WTC11 (cell line): ENCODE results near the gene AXIN2. TPM values are rescaled to one million over a fixed set of nuclear protein-coding genes. Genes with fewer than 3 reads are reported as not detected.

Experiments used
- ATAC-seq: fragments of 200-7000 bp; cut with Tn5 transposase; 2 replicates; pipeline ENCODE4 v1.10.0; 2021; ENCODE audit warnings: mild to moderate bottlenecking, moderate library complexity
- CTCF ChIA-PET: fragments of 300-600 bp; sonication (Branson Sonifier 250); formaldehyde crosslinking; loops from one replicate; lab custom pipeline; 2021; ENCODE audit warnings: antibody characterized with exemption; lab: Charles Lee
- POLR2A ChIA-PET: fragments of 350-600 bp; sonication (Branson Sonifier 250); formaldehyde crosslinking; loops from one replicate; lab custom pipeline; 2021; ENCODE audit warnings: antibody characterized with exemption; lab: Charles Lee
- DNase-seq: peaks from one replicate; pipeline ENCODE4 v3.0.0; 2021; ENCODE audit warnings: low spot score
- H3K27ac Mint-ChIP-seq: 2 replicates; pipeline ENCODE4 v1.8.0; 2021; ENCODE audit warnings: mixed read lengths
- H3K27me3 Mint-ChIP-seq: 2 replicates; pipeline ENCODE4 v1.8.0; 2021; ENCODE audit warnings: low read depth, mild to moderate bottlenecking, moderate library complexity, mixed read lengths
- H3K36me3 Mint-ChIP-seq: 2 replicates; pipeline ENCODE4 v1.8.0; 2021; ENCODE audit warnings: mixed read lengths
- H3K4me1 Mint-ChIP-seq: 2 replicates; pipeline ENCODE4 v1.8.0; 2022; ENCODE audit warnings: mixed read lengths
- H3K4me3 Mint-ChIP-seq: 2 replicates; pipeline ENCODE4 v1.8.0; 2021; ENCODE audit warnings: mild to moderate bottlenecking, moderate library complexity, mixed read lengths
- H3K9me3 Mint-ChIP-seq: 2 replicates; pipeline ENCODE4 v1.8.0; 2021; ENCODE audit warnings: mixed read lengths
- ATF1 ChIP-seq: sonication (generic); formaldehyde crosslinking; IDR thresholded peaks from 2 replicates; pipeline ENCODE4 v1.8.1; 2023; ENCODE audit warnings: mild to moderate bottlenecking, moderate library complexity, missing genetic modification reagents
- EMX1 ChIP-seq: fragments of 250-450 bp; sonication (Bioruptor Pico); IDR thresholded peaks from 2 replicates; pipeline ENCODE4 v1.8.0; 2021; ENCODE audit warnings: mild to moderate bottlenecking
- FOXP1 ChIP-seq: sonication (generic); formaldehyde crosslinking; IDR thresholded peaks from 2 replicates; pipeline ENCODE4 v1.8.0; 2022; ENCODE audit warnings: missing genetic modification reagents, mild to moderate bottlenecking, moderate library complexity, borderline replicate concordance
- GABPB1 ChIP-seq: sonication (generic); formaldehyde crosslinking; IDR thresholded peaks from 2 replicates; pipeline ENCODE4 v1.8.1; 2023; ENCODE audit warnings: mild to moderate bottlenecking, missing genetic modification reagents
- NFE2L1 ChIP-seq: sonication (generic); formaldehyde crosslinking; IDR thresholded peaks from 2 replicates; pipeline ENCODE4 v1.8.1; 2023; ENCODE audit warnings: missing genetic modification reagents
- NR2C2 ChIP-seq: sonication (generic); formaldehyde crosslinking; IDR thresholded peaks from 2 replicates; pipeline ENCODE4 v1.8.0; 2022; ENCODE audit warnings: mild to moderate bottlenecking, missing genetic modification reagents
- OVOL2 ChIP-seq: fragments of 250-450 bp; sonication (Bioruptor Pico); IDR thresholded peaks from 2 replicates; pipeline ENCODE4 v1.9.0; 2021; ENCODE audit warnings: mild to moderate bottlenecking, borderline replicate concordance
- TP53 ChIP-seq: sonication (generic); formaldehyde crosslinking; IDR thresholded peaks from 2 replicates; pipeline ENCODE4 v1.8.1; 2023; ENCODE audit warnings: mild to moderate bottlenecking, missing genetic modification reagents
- ZNF121 ChIP-seq: sonication (generic); formaldehyde crosslinking; IDR thresholded peaks from 2 replicates; pipeline ENCODE4 v1.8.0; 2023; ENCODE audit warnings: missing genetic modification reagents
- ZNF138 ChIP-seq: sonication (generic); formaldehyde crosslinking; conservative IDR thresholded peaks from 2 replicates; pipeline ENCODE4 v1.8.1; 2022; ENCODE audit warnings: mild to moderate bottlenecking, moderate library complexity, missing genetic modification reagents
- ZNF219 ChIP-seq: sonication (generic); formaldehyde crosslinking; IDR thresholded peaks from 2 replicates; pipeline ENCODE4 v1.8.0; 2023; ENCODE audit warnings: missing genetic modification reagents, mild to moderate bottlenecking, borderline replicate concordance
- total RNA-seq: library from RNA; stranded (reverse); gene quantifications from 3 replicates; pipeline ENCODE4 v1.2.3, GENCODE V29; 2021
- TF ChIP-seq, protein P1 (sequence below): sonication (generic); formaldehyde crosslinking; IDR thresholded peaks from 2 replicates; pipeline ENCODE4 v1.8.0; 2022; ENCODE audit warnings: mild to moderate bottlenecking, missing genetic modification reagents
- TF ChIP-seq, protein P2 (sequence below): fragments of 250-450 bp; sonication (Bioruptor Pico); IDR thresholded peaks from 2 replicates; pipeline ENCODE4 v1.8.0; 2021; ENCODE audit warnings: mild to moderate bottlenecking
- TF ChIP-seq, protein P3 (sequence below): sonication (generic); formaldehyde crosslinking; IDR thresholded peaks from 2 replicates; pipeline ENCODE4 v1.8.1; 2023; ENCODE audit warnings: mild to moderate bottlenecking, moderate library complexity, missing genetic modification reagents
- TF ChIP-seq, protein P4 (sequence below): fragments of 200-600 bp; IDR thresholded peaks from 2 replicates; pipeline ENCODE4 v1.8.0; 2022; ENCODE audit warnings: antibody characterized with exemption
- TF ChIP-seq, protein P5 (sequence below): sonication (generic); formaldehyde crosslinking; IDR thresholded peaks from 2 replicates; pipeline ENCODE4 v1.8.0; 2022; ENCODE audit warnings: mild to moderate bottlenecking, missing genetic modification reagents
- TF ChIP-seq, protein P6 (sequence below): sonication (generic); formaldehyde crosslinking; conservative IDR thresholded peaks from 2 replicates; pipeline ENCODE4 v1.8.1; 2023; ENCODE audit warnings: mild to moderate bottlenecking, low read depth, missing genetic modification reagents, moderate library complexity

AXIN2 gene
- total RNA-seq, 1 experiment from 2014 or later = 35.0 TPM

DNA sequence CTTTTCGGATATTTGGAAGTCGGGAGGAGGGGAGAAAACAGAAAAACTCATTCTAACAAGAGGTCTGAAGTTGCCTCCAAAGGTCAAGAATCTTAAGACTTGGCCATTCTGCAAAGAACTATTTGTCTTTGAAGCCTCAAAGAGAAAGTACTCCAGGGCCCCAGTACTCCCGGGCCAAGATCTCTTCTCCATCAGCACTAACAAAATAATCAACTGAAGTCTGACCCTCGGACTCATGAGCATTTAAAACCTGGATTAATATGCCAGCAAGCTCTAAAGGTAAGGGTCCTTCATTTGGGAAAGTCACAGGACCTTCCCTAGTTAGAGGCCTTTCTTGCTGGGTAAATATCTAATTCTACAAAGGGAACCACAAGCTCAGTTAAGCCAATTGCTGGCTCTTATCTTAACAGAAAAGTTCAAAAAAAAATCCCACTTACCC lies 4.5 kb downstream of the AXIN2 start:
- Mint-ChIP-seq H3K36me3 (peaks cover 8% of the 10 kb centered on the region), H3K27me3 (peaks cover 3% of the 10 kb centered on the region; the same call in 1 of the 2 replicates)
- POLR2A ChIA-PET = interaction anchor here (0.7 kb wide), 1 partner anchor 100 kb away, joined by 4 read pairs; no protein-coding TSS in a partner anchor
- TF ChIP-seq, protein P1, sequence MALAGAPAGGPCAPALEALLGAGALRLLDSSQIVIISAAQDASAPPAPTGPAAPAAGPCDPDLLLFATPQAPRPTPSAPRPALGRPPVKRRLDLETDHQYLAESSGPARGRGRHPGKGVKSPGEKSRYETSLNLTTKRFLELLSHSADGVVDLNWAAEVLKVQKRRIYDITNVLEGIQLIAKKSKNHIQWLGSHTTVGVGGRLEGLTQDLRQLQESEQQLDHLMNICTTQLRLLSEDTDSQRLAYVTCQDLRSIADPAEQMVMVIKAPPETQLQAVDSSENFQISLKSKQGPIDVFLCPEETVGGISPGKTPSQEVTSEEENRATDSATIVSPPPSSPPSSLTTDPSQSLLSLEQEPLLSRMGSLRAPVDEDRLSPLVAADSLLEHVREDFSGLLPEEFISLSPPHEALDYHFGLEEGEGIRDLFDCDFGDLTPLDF = no peak
- TF ChIP-seq, protein P2, sequence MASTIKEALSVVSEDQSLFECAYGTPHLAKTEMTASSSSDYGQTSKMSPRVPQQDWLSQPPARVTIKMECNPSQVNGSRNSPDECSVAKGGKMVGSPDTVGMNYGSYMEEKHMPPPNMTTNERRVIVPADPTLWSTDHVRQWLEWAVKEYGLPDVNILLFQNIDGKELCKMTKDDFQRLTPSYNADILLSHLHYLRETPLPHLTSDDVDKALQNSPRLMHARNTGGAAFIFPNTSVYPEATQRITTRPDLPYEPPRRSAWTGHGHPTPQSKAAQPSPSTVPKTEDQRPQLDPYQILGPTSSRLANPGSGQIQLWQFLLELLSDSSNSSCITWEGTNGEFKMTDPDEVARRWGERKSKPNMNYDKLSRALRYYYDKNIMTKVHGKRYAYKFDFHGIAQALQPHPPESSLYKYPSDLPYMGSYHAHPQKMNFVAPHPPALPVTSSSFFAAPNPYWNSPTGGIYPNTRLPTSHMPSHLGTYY (CRISPR knock-in tag) = no peak
- TF ChIP-seq GABPB1 = no peak
- TF ChIP-seq ZNF219 (CRISPR knock-in tag) = no peak
- no peak for TF ChIP-seq TP53 (CRISPR knock-in tag)
- TF ChIP-seq, protein P3, sequence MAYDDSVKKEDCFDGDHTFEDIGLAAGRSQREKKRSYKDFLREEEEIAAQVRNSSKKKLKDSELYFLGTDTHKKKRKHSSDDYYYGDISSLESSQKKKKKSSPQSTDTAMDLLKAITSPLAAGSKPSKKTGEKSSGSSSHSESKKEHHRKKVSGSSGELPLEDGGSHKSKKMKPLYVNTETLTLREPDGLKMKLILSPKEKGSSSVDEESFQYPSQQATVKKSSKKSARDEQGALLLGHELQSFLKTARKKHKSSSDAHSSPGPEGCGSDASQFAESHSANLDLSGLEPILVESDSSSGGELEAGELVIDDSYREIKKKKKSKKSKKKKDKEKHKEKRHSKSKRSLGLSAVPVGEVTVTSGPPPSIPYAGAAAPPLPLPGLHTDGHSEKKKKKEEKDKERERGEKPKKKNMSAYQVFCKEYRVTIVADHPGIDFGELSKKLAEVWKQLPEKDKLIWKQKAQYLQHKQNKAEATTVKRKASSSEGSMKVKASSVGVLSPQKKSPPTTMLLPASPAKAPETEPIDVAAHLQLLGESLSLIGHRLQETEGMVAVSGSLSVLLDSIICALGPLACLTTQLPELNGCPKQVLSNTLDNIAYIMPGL (CRISPR knock-in tag) = no peak
- TF ChIP-seq ZNF138 (CRISPR knock-in tag) = no peak
- TF ChIP-seq, all 79 proteins: peak for 0
- CTCF ChIA-PET = interaction anchor here (1.0 to 1.8 kb wide), 3 partner anchors 101 to 270 kb away, joined by 3 to 8 read pairs (median 7); no protein-coding TSS in a partner anchor
- DNase-seq (no peak), ATAC-seq (no peak)
- Mint-ChIP-seq H3K4me1 (peaks cover 12% of the 10 kb centered on the region), H3K27ac (no peak overlapping the region), H3K9me3 (no peaks in the 10 kb centered on the region), H3K4me3 (no peak overlapping the region)

DNA sequence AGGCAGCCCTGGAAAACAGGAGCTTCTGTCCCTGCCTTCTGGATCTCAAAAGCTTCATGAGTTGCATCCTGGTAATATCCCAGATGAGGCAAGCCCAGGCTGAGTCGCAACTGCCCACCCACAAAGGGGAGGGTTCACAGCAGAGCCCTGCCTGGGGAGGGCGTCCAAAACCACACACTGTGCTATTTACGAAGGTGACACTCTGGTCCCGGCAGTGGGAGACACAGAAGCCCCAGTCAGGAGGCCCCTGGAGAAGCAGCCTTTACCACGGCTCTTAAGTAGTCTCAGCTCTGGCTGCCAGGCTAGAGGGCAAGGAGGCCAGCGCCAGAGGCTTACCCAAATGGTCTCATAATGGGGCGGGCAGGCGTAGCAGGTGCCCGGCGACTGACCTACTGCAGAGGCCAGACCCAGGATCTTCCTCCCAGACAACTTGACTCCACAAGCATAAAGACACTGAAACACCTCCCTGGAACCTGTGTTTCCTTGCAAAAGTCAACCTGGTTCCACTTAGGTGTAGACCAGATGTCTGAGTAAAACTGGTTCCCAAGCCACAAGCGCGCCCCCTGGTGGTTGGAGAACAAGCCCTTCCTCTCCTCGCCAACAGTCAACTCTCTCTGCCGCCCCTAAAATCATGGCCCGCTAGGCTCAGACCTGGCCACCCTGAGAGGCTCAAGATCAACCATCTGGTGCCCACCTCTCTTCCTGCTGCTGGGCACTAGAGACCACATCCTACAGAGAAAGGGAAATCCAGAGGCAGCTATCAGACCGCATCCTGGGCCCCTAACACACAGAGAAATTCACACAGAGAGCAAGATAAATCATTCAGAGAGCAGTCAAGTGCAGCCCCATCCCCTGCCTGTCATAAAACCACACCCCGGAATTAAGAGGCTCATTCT lies 5.2 kb downstream of the AXIN2 start:
- Mint-ChIP-seq H3K4me1 (peaks cover 15% of the 10 kb centered on the region), H3K27ac (no peak overlapping the region; the same call in 1 of the 2 replicates), H3K9me3 (no peaks in the 10 kb centered on the region)
- ATAC-seq = peak; percentile 31
- ChIA-PET CTCF (interaction anchor here (0.6 to 1.8 kb wide), 10 partner anchors 18 to 324 kb away, joined by 3 to 8 read pairs (median 4); no protein-coding TSS in a partner anchor), POLR2A (no interaction called here)
- peak; percentile 93 for DNase-seq
- TF ChIP-seq ZNF121 (CRISPR knock-in tag) = 0 out of 2 replicates have a peak, but pooled peaks have one; percentile 13
- TF ChIP-seq, protein P4, sequence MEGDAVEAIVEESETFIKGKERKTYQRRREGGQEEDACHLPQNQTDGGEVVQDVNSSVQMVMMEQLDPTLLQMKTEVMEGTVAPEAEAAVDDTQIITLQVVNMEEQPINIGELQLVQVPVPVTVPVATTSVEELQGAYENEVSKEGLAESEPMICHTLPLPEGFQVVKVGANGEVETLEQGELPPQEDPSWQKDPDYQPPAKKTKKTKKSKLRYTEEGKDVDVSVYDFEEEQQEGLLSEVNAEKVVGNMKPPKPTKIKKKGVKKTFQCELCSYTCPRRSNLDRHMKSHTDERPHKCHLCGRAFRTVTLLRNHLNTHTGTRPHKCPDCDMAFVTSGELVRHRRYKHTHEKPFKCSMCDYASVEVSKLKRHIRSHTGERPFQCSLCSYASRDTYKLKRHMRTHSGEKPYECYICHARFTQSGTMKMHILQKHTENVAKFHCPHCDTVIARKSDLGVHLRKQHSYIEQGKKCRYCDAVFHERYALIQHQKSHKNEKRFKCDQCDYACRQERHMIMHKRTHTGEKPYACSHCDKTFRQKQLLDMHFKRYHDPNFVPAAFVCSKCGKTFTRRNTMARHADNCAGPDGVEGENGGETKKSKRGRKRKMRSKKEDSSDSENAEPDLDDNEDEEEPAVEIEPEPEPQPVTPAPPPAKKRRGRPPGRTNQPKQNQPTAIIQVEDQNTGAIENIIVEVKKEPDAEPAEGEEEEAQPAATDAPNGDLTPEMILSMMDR = peak; percentile 86
- no peak for TF ChIP-seq TP53 (CRISPR knock-in tag)
- peak; percentile 31; the same call in 1 of the 2 replicates for TF ChIP-seq FOXP1 (CRISPR knock-in tag)
- TF ChIP-seq, all 79 proteins: peak for 3
- no peak overlapping the region for H3K4me3 Mint-ChIP-seq
- H3K36me3 Mint-ChIP-seq = peaks cover 11% of the 10 kb centered on the region
- peaks cover 3% of the 10 kb centered on the region; the same call in 1 of the 2 replicates for H3K27me3 Mint-ChIP-seq

DNA sequence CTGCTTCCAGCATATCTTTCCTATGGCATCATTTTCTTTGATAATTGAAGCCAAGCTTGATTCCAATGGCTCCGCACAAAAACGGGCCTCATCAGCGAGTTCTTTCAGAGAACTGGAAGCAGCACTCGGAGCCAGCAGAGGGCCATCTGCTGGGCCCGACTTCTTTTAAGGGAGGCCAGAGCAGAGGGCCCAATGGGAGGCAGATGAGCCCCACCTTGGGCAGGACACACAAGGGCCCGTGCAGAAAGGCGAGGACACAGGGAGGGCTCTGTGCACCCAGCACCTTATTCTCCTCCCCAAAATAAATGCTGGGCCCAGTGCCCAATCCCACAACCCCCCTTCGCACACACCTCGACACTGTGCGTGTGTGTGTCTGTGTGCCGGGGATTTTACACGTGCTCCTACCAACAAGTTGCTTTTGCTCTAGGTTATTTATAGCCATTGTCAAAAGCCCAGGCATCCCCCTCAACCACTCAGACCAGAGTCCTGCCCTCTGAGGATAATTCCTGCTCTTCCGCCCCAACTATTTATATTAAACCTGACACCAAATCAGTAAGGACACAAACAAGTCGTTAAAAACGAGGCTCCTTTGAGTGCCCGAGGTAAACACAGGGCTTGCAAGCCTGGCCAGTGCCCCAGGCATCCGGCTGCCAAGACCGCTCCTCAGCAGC lies 6.8 kb downstream of the AXIN2 start:
- H3K36me3 Mint-ChIP-seq = peaks cover 12% of the 10 kb centered on the region
- no peak overlapping the region for H3K27ac Mint-ChIP-seq
- H3K4me3 Mint-ChIP-seq = peak overlapping the region; percentile 2; the same call in 1 of the 2 replicates
- H3K9me3 Mint-ChIP-seq = no peaks in the 10 kb centered on the region
- peaks cover 30% of the 10 kb centered on the region for H3K4me1 Mint-ChIP-seq
- ChIA-PET POLR2A (no interaction called here), CTCF (interaction anchor here (1.2 kb wide), 1 partner anchor 260 kb away, joined by 3 read pairs; no protein-coding TSS in a partner anchor)
- peaks cover 3% of the 10 kb centered on the region; the same call in 1 of the 2 replicates for H3K27me3 Mint-ChIP-seq
- no peak; the same call in 1 of the 2 replicates for ATAC-seq
- no peak for DNase-seq
- no peak for TF ChIP-seq ATF1 (CRISPR knock-in tag)
- TF ChIP-seq OVOL2 (CRISPR knock-in tag) = no peak
- TF ChIP-seq, protein P5, sequence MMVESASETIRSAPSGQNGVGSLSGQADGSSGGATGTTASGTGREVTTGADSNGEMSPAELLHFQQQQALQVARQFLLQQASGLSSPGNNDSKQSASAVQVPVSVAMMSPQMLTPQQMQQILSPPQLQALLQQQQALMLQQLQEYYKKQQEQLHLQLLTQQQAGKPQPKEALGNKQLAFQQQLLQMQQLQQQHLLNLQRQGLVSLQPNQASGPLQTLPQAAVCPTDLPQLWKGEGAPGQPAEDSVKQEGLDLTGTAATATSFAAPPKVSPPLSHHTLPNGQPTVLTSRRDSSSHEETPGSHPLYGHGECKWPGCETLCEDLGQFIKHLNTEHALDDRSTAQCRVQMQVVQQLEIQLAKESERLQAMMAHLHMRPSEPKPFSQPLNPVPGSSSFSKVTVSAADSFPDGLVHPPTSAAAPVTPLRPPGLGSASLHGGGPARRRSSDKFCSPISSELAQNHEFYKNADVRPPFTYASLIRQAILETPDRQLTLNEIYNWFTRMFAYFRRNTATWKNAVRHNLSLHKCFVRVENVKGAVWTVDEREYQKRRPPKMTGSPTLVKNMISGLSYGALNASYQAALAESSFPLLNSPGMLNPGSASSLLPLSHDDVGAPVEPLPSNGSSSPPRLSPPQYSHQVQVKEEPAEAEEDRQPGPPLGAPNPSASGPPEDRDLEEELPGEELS (CRISPR knock-in tag) = no peak
- TF ChIP-seq EMX1 (CRISPR knock-in tag) = no peak
- TF ChIP-seq, protein P6, sequence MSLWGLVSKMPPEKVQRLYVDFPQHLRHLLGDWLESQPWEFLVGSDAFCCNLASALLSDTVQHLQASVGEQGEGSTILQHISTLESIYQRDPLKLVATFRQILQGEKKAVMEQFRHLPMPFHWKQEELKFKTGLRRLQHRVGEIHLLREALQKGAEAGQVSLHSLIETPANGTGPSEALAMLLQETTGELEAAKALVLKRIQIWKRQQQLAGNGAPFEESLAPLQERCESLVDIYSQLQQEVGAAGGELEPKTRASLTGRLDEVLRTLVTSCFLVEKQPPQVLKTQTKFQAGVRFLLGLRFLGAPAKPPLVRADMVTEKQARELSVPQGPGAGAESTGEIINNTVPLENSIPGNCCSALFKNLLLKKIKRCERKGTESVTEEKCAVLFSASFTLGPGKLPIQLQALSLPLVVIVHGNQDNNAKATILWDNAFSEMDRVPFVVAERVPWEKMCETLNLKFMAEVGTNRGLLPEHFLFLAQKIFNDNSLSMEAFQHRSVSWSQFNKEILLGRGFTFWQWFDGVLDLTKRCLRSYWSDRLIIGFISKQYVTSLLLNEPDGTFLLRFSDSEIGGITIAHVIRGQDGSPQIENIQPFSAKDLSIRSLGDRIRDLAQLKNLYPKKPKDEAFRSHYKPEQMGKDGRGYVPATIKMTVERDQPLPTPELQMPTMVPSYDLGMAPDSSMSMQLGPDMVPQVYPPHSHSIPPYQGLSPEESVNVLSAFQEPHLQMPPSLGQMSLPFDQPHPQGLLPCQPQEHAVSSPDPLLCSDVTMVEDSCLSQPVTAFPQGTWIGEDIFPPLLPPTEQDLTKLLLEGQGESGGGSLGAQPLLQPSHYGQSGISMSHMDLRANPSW (CRISPR knock-in tag) = no peak
- no peak for TF ChIP-seq NR2C2 (CRISPR knock-in tag)
- TF ChIP-seq NFE2L1 (CRISPR knock-in tag) = no peak
